ENCODE data around the gene ZDHHC17.

GRCh38 chr12:76798864-76799263 lies 34.9 kb downstream of the ZDHHC17 start:
- TF ChIP-seq, protein P1, sequence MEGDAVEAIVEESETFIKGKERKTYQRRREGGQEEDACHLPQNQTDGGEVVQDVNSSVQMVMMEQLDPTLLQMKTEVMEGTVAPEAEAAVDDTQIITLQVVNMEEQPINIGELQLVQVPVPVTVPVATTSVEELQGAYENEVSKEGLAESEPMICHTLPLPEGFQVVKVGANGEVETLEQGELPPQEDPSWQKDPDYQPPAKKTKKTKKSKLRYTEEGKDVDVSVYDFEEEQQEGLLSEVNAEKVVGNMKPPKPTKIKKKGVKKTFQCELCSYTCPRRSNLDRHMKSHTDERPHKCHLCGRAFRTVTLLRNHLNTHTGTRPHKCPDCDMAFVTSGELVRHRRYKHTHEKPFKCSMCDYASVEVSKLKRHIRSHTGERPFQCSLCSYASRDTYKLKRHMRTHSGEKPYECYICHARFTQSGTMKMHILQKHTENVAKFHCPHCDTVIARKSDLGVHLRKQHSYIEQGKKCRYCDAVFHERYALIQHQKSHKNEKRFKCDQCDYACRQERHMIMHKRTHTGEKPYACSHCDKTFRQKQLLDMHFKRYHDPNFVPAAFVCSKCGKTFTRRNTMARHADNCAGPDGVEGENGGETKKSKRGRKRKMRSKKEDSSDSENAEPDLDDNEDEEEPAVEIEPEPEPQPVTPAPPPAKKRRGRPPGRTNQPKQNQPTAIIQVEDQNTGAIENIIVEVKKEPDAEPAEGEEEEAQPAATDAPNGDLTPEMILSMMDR (IDR thresholded peaks at IDR 0.05) = no peak
- TF ChIP-seq POLR2A (IDR thresholded peaks at IDR 0.05; ENCODE audit: low read depth) (no peak), POLR2AphosphoS5 (IDR thresholded peaks at IDR 0.05) (no peak), EP300 (IDR thresholded peaks at IDR 0.05) (no peak)

Data from esophagus muscularis mucosa (tissue), 4 donors.